ENCODE measurements around the gene LMF1.
"Not testable (repeated sequence)": the region's sequence is repeated elsewhere in the genome, so short reads cannot be mapped to it uniquely, and the experiment has no call there.

LMF1 gene

DNA sequence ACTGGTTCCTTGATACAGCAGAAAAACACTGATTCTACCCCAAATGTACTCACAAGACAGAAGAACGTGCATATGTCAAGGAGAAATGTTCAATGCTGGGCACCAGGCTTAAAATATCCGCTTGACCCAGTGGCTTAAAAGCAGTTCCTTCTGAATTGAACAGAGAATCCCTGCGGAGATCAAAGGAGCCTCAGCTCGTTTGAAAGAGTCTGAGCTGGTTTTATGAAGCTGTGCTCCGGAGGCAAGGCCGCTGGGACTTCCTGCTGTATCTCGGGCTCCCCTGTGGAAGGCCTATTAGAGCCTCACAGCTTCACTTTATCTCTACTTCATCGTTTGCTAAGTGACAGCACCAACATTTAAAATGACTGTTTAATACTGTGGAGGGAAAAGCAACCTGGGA lies 2.2 kb downstream of the LMF1 start:
- DNase-seq: no peak

DNA sequence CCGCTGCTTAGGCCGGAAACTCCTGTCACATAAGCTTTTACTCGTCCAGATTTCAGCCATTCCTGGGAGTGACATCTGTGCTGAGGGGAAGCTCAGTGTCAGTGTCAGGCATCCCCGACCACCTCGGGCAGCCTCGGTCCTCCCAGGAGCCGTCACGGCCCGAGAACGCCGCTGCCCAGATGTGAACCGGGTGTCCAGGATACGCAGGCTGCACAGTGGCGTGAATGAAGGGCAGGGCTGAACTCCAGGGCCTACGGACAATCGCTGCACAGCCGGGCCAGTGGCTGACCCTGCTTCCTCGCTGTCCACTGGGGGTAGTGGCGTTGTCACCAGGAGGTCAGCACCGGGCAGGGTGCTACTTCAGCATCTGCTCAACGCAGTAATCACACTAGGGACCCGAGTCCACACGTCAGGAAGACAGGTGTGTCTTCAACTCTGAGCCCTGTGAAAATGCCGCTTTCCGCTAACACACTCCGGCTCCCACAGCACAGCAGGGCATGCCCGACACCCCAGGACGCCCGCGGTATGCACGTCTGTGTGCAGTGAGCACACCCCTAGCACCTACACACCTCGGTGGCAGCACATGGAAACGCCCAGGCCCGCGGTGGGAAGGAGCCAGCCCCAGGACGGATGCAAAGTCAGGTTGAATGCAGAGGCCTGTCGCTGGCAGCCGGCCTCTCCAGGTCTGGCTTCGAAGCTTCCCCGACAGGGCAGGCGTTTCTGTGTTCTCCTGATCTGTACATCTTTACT lies 3.1 kb downstream of the LMF1 start:
- DNase-seq: no peak

GRCh38 chr16:967077-967541 lies 3.7 kb downstream of the LMF1 start:
- DNase-seq: no peak

DNA sequence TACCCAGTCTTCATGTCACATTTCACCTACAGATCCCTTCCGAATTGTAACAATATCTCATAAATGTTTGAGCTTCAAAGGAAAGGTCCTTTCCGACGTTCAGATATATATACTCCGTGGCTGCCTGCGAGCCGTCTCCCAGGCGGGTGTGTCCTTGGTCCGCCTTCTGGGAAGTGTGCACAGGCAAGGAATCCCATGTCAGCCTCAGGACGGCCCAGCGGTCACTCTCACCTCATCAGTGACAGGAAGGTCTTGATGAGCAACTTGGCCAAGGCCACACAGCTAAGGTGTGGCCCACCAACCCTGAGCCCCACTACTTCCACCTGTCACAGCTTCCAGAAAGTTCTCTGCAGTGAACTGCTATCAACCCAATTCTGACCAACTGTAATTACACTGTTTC lies 4.3 kb downstream of the LMF1 start:
- no peak for DNase-seq

DNA sequence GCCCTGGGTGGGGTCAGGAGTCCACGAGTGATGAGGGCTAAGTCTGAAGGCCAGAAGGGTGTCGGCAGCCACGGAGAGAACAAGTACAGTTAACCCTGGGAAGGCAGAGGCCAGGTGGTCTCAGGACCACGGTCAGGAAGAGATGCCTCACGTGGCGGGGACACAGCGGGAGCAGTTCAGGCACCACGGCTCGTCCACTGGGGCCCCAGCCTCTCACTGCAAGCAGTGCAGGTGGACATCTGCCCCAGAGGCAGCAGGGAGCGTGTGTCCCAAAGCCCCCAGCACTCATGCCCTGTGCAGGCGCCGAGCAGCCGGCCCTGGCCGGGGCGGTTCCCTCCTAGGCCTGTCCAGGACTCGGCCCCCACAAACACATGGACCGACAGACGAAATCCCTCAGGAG lies 4.7 kb downstream of the LMF1 start:
- no peak for DNase-seq

GRCh38 chr16:965487-965886 lies 5.3 kb downstream of the LMF1 start:
- no peak for DNase-seq

GRCh38 chr16:965036-965395 lies 5.8 kb downstream of the LMF1 start:
- no peak for DNase-seq

- DNase-seq: no peak
Measured at GRCh38 chr16:964356-965035, 6.3 kb downstream of the LMF1 start.

DNA sequence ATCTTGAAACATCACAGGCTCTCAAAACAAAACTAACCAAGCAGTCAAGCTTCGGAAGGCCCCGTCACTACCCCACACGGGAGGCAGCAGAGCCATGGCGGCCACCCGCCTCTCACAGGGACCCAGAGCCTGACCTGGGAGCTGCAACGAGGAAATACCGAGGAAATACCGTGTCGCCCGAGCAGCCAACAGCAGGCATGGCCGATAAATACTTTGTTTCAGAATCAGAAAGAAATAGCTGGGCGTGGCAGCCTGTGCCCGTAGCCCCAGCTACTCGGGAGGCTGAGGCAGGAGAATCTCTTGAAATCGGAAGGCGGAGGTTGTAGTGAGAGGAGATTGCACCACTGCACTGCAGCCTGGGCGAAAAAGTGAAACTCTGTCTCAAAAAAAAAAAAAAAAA lies 6.9 kb downstream of the LMF1 start:
- DNase-seq: no peak

DNA sequence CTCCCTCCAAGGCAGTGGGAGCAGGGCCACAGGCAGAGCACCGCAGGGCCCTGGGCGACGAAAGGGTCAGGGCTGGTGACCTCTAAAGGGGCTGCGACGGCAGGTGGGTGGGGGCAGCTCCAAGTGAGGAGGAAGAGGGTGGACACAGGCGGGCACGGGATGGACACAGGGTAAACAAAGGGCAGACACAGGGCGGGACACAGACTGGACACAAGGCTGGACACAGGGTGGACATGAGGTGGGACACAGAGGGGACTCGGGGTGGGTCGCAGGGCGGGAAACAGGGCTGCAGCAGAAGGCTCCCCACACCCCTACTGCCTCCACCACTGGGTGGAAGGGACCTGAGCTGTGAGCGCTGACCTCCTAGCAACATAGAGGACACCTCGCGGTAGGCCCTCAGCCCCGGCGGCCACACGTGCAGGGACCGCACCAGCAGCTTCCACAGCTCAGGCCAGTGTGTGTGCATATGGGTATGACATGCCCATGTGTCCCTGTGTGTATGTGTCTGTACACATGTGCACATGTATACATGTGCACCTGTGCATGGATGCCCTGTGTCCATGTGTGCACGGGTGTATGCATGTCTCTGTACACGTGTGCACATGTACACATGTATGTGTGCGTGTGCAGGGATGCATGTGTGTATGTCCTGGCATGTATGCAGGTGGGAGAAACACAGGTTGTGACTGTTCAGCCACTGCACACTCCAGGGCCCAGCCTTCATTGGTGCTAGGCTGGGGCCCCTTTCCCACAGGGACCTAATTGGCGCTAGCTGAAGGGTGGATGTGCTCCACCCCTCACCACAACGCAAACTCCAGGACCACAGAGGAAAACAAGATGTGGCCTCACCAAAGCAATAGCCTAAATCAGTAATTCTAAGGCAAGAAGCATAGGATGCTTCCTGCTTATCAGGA lies 7.6 kb downstream of the LMF1 start:
- DNase-seq: no peak

DNA sequence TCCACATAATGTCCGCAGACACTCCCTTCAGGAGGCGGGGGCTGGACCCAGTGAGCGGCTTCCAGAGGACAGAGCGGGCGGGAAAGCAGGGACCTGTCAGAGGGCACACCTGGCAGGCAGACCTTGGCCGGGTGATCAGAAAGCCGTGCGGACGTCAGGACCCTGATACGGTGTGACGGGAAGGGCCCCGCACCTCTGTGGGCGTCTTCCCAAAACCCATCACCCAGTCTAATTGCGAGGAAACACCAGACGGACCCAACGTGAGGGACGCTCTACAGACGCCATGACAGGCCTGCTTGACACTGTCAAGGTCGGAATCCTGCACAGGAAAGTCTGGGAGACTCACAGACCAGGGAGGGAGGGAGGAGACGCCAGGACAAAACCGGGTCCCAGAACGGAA lies 8.4 kb downstream of the LMF1 start:
- no peak for DNase-seq

DNA sequence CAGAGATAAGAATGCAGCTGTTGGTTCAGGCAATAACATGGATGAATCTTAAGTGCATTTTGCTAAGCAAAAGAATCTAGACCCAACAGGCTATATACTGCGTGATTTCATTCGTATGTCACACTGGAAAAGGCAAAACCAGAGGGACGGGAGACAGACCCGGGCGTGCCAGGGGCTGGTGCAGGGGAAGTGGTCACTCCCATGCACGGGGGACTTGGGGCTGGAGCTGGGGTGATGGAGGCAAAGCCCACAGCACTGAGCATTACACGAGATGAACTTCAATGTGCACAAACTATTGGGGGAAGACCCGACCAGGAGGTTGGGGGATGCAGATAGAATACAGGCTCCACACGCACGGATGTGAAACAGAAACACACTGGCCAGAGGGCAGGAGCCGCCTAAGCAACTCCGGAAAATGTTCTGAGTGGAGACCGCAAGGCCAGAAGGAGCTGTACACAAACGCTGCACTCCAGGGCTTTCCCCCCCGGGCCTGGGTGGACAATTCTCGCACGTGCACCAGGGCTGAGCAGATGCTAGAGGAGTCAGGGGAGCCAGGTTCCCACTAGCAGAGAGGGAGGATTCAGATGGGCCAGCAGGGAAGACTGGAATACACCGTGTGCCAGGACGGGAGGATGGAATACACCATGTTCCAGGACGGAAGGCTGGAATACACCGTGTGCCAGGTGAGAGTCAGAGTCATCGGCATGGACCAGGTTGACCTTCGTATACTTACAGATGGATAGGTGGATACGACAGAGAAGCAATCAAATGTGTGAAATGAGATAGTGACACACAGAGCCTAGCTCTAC lies 11.3 kb downstream of the LMF1 start:
- no peak for DNase-seq

GRCh38 chr16:955766-956165 lies 15.0 kb downstream of the LMF1 start:
- not testable (repeated sequence) for DNase-seq

DNA sequence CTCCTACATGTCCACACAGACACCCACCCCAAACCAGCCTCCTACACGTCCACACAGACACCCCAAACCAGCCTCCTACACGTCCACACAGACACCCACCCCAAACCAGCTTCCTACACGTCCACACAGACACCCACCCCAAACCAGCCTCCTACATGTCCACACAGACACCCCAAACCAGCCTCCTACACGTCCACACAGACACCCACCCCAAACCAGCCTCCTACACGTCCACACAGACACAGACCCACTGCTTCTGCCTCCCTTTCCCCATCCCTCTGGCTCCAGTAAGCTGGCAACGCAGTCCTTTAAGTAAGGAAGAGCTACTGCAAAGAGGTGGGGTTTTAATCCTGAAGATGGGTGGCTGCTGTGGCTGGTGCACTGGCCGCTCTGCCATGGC lies 17.0 kb downstream of the LMF1 start:
- DNase-seq: not testable (repeated sequence)

- no peak for DNase-seq
Measured at GRCh38 chr16:952321-952720, 18.5 kb downstream of the LMF1 start.

GRCh38 chr16:951660-952301 lies 19.0 kb downstream of the LMF1 start:
- DNase-seq: no peak

- not testable (repeated sequence) for DNase-seq
Measured at GRCh38 chr16:950733-951573, 19.8 kb downstream of the LMF1 start.

DNA sequence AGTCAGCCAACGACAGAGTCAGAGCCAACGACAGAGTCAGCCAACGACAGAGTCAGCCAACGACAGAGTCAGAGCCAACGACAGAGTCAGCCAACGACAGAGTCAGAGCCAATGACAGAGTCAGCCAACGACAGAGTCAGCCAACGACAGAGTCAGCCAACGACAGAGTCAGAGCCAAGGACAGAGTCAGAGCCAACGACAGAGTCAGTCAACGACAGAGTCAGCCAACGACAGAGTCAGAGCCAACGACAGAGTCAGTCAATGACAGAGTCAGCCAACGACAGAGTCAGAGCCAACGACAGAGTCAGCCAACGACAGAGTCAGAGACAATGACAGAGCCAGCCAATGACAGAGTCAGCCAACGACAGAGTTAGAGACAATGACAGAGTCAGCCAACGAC lies 22.0 kb downstream of the LMF1 start:
- DNase-seq: not testable (repeated sequence)

DNA sequence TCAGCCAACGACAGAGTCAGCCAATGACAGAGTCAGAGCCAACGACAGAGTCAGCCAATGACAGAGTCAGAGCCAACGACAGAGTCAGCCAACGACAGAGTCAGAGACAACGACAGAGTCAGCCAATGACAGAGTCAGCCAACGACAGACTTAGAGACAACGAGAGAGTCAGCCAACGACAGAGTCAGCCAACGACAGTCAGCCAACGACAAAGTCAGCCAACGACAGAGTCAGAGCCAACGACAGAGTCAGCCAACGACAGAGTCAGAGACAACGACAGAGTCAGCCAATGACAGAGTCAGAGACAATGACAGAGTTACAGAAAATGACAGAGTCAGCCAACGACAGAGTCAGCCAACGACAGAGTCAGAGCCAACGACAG lies 22.9 kb downstream of the LMF1 start:
- not testable (repeated sequence) for DNase-seq

DNA sequence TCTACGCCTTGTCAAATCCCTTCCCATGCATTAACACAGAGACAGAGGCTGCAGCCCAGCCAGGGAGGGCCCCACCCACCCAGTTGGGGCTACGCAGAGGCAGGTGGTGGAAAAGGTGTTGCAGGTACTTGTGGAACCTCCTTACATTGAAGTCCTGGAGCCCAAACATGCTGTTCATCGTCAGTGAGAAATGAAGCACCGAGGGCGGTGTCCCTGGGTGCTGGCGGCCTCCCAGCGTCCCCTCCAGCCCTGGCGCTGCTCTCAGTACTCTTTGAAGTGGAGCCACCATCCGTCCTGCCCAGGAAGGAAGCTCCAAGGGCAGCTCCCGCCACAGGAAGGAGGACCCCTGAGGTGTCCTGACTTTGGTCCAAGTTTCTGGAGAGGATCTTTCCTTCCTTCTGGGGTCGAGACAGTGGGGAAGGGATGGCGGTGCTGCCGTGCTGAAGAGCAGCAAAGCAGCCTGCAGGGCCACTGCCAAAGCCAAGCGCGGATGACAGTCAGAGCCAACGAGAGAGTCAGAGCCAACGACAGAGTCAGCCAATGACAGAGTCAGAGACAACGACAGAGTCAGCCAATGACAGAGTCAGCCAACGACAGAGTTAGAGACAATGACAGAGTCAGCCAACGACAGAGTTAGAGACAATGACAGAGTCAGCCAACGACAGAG lies 23.4 kb downstream of the LMF1 start:
- no peak for DNase-seq

DNA sequence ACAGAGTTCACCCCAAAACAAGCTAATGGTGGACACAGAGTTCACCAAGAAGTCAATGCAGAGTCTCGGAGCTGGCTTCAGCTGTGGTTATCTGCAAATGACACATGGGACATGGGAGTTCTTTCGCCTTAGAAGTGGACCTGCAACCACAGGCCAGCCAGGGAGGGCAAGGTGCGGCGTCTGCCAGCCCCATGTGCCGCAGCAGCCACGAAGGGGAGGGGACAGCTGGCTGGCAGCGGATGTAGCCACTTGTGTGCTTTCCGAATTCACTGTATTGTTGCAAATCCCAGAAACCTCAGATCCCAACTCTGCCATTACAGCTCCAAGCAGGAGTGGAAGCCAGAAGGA lies 24.8 kb downstream of the LMF1 start:
- DNase-seq: no peak

Data from cortex of kidney (tissue), 1 donor.